T1000 (cell line): ENCODE data around the gene TLCD3B.
A peak's percentile ranks its signal among the peaks of the same experiment; 100 is the strongest.

Experiments used
- DNase-seq: peaks from one replicate; lab custom pipeline; 2025; ENCODE audit warnings: mixed read lengths; lab: John Stamatoyannopoulos, UW

TLCD3B gene

GRCh38 chr16:30030841-30031413, at the start of gene TLCD3B:
TSS of gene TLCD3B (minus strand) at chr16:30031271. CDS start at chr16:30030527, 744 bp downstream.
- DNase-seq = no peak

GRCh38 chr16:30079480-30079879, 48.4 kb upstream of the TLCD3B start:
- no peak for DNase-seq

- no peak for DNase-seq
Measured at GRCh38 chr16:30078744-30079143, 47.7 kb upstream of the TLCD3B start.

GRCh38 chr16:30077656-30078055, 46.6 kb upstream of the TLCD3B start:
- no peak for DNase-seq

GRCh38 chr16:30076276-30076791, 45.3 kb upstream of the TLCD3B start:
- DNase-seq = no peak

- peak; percentile 80 for DNase-seq
Measured at GRCh38 chr16:30075503-30076275, 44.6 kb upstream of the TLCD3B start, which contains the start of gene PPP4C. TSS of gene PPP4C (plus strand) at chr16:30075994. CDS start at chr16:30076378, 384 bp downstream.

GRCh38 chr16:30070490-30070889, 39.4 kb upstream of the TLCD3B start:
- no peak for DNase-seq

- DNase-seq = no peak
Measured at GRCh38 chr16:30069611-30070462, 38.8 kb upstream of the TLCD3B start.

GRCh38 chr16:30068750-30069610, 37.9 kb upstream of the TLCD3B start:
- DNase-seq = no peak

- DNase-seq = no peak
Measured at GRCh38 chr16:30068333-30068732, 37.3 kb upstream of the TLCD3B start.

- DNase-seq = no peak
Measured at GRCh38 chr16:30067584-30067916, 36.5 kb upstream of the TLCD3B start.

- DNase-seq = no peak
Measured at GRCh38 chr16:30066761-30067583, 35.9 kb upstream of the TLCD3B start.

- no peak for DNase-seq
Measured at GRCh38 chr16:30065943-30066760, 35.1 kb upstream of the TLCD3B start.

- peak; percentile 98 for DNase-seq
Measured at GRCh38 chr16:30065102-30065942, 34.3 kb upstream of the TLCD3B start, which contains the start of gene ALDOA. TSS of gene ALDOA (plus strand) at chr16:30065760. CDS start at chr16:30066898, 1,138 bp downstream.

GRCh38 chr16:30064729-30065101, 33.6 kb upstream of the TLCD3B start:
- no peak for DNase-seq

GRCh38 chr16:30063893-30064728, 33.0 kb upstream of the TLCD3B start:
- DNase-seq = no peak

- no peak for DNase-seq
Measured at GRCh38 chr16:30063278-30063892, 32.3 kb upstream of the TLCD3B start.
